Neural crest cell (in vitro differentiated cells): ENCODE data around the gene SVBP. TPM values are rescaled to one million over a fixed set of nuclear protein-coding genes. Genes with fewer than 3 reads are reported as not detected.

Experiments used
- DNase-seq: peaks from one replicate; pipeline ENCODE4 v3.0.0; 2021; ENCODE audit warnings: low read depth, mixed read lengths, low spot score
- H3K27ac Mint-ChIP-seq: one replicate; pipeline ENCODE4 v1.8.0; 2021; ENCODE audit warnings: mild to moderate bottlenecking, mixed read lengths; ENCODE audit not compliant: unreplicated experiment
- H3K27me3 Mint-ChIP-seq: 2 replicates; pipeline ENCODE4 v1.8.0; 2021; ENCODE audit warnings: low read depth, mild to moderate bottlenecking, mixed read lengths
- H3K36me3 Mint-ChIP-seq: 2 replicates; pipeline ENCODE4 v1.8.0; 2021; ENCODE audit warnings: low read depth, mild to moderate bottlenecking, mixed read lengths
- H3K4me1 Mint-ChIP-seq: 2 replicates; pipeline ENCODE4 v1.8.0; 2021; ENCODE audit warnings: mixed read lengths
- H3K4me3 Mint-ChIP-seq: one replicate; pipeline ENCODE4 v1.8.0; 2021; ENCODE audit warnings: mild to moderate bottlenecking, mixed read lengths
- H3K9me3 Mint-ChIP-seq: 2 replicates; pipeline ENCODE4 v1.8.0; 2021; ENCODE audit warnings: mixed read lengths
- CTCF ChIP-seq: fragments of 200-600 bp; sonication (generic); conservative IDR thresholded peaks from 2 replicates; pipeline ENCODE4 v1.5.0; 2021; ENCODE audit warnings: antibody characterized with exemption, mild to moderate bottlenecking
- total RNA-seq: library from RNA; stranded (reverse); gene quantifications from 2 replicates; pipeline ENCODE4 v1.2.1, GENCODE V29; 2021

The SVBP gene
- total RNA-seq, 1 donor from 2014 or later, result 46.5 TPM

- Mint-ChIP-seq H3K9me3 (no peaks in the 10 kb centered on the region), H3K36me3 (peaks cover 2% of the 10 kb centered on the region), H3K27me3 (no peaks in the 10 kb centered on the region), H3K4me1 (no peaks in the 10 kb centered on the region), H3K27ac (no peak overlapping the region), H3K4me3 (no peak overlapping the region)
- no peak for DNase-seq
- no peak for TF ChIP-seq CTCF
Measured at GRCh38 chr1:42837709-42838108, 20.5 kb upstream of the SVBP start.

DNA sequence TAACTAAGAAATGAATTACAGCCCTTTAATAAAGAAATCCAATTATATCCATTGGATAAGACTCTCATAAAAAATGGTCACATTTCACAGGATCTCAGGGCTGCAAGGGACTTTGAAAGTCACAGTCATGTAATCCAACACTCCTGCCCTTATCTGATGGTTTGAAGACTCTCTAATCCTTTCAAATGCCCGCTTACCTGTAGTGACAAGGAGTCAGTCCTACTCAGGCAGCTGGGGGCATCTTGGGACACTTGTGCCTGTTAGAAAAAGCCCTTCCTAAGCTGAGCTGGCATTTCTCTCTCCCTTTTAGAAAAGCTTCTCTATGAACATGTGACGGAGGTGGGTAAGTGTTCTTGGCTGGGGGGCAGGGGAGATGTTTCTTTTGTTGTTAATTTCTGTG lies 18.2 kb upstream of the SVBP start:
- Mint-ChIP-seq H3K27me3 (no peaks in the 10 kb centered on the region), H3K4me3 (no peak overlapping the region), H3K9me3 (no peaks in the 10 kb centered on the region), H3K4me1 (peaks cover 3% of the 10 kb centered on the region), H3K36me3 (no peaks in the 10 kb centered on the region), H3K27ac (no peak overlapping the region)
- no peak for TF ChIP-seq CTCF
- no peak for DNase-seq

- H3K9me3 Mint-ChIP-seq, result no peaks in the 10 kb centered on the region
- no peaks in the 10 kb centered on the region for H3K36me3 Mint-ChIP-seq
- peaks cover 7% of the 10 kb centered on the region for H3K4me1 Mint-ChIP-seq
- no peaks in the 10 kb centered on the region for H3K27me3 Mint-ChIP-seq
- no peak for DNase-seq
- TF ChIP-seq CTCF, result no peak
- H3K4me3 Mint-ChIP-seq, result no peak overlapping the region
- no peak overlapping the region for H3K27ac Mint-ChIP-seq
Measured at GRCh38 chr1:42834803-42835202, 17.6 kb upstream of the SVBP start.

- no peak for DNase-seq
- TF ChIP-seq CTCF, result no peak
- no peaks in the 10 kb centered on the region for H3K9me3 Mint-ChIP-seq
- H3K4me3 Mint-ChIP-seq, result no peak overlapping the region
- H3K4me1 Mint-ChIP-seq, result peaks cover 16% of the 10 kb centered on the region
- no peak overlapping the region for H3K27ac Mint-ChIP-seq
- H3K36me3 Mint-ChIP-seq, result no peaks in the 10 kb centered on the region
- no peaks in the 10 kb centered on the region for H3K27me3 Mint-ChIP-seq
Measured at GRCh38 chr1:42833981-42834380, 16.8 kb upstream of the SVBP start.

DNA sequence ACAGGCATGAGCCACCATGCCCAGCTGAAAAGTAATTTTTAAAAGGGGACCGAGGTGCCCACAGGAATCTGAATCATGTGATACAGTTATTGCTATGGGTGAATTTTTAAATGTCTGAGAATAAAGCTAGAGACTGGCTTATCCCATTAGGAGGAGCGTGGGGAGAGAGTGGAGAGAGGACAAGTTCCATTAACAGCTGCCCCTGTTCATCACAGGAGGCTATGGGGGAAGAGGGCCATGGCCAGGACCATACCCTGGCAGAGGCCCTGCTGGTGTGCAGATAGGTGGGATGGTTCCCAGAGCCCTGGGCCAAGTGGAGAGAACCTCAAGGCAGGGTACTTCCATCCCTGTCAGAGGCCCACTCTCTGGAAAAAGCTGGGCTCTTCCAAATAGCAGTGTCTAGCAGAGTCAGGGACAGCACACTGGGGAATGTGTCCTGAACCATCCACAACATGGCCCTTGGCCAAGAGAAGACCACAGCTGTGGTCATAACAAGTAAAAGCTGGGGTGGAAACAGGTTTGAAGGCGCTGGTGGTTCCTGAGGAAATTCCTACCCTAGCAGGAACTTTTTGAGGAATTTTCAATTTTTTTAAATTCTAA lies 15.5 kb upstream of the SVBP start:
- peaks cover 18% of the 10 kb centered on the region for H3K4me1 Mint-ChIP-seq
- H3K9me3 Mint-ChIP-seq, result no peaks in the 10 kb centered on the region
- H3K27ac Mint-ChIP-seq, result no peak overlapping the region
- no peak for TF ChIP-seq CTCF
- H3K36me3 Mint-ChIP-seq, result no peaks in the 10 kb centered on the region
- H3K4me3 Mint-ChIP-seq, result no peak overlapping the region
- no peak for DNase-seq
- H3K27me3 Mint-ChIP-seq, result no peaks in the 10 kb centered on the region
